Osteoblast (primary cell): ENCODE results near the gene VARS1. TPM values are rescaled to one million over a fixed set of nuclear protein-coding genes. Genes with fewer than 3 reads are reported as not detected.
A peak's percentile ranks its signal among the peaks of the same experiment; 100 is the strongest.
"Not testable (repeated sequence)": the region's sequence is repeated elsewhere in the genome, so short reads cannot be mapped to it uniquely, and the experiment has no call there.

Experiments used
- DNase-seq: peaks from one replicate; pipeline ENCODE4 v3.0.0; 2011; ENCODE audit warnings: low spot score, mixed read lengths; ENCODE audit not compliant: insufficient read length; ENCODE audit errors: missing footprints
- H2AFZ ChIP-seq: 2 replicates; pipeline ENCODE4 v1.6.0; 2011; ENCODE audit warnings: mild to moderate bottlenecking, low read length
- H3K27ac ChIP-seq: 2 replicates; pipeline ENCODE4 v1.5.1; 2011; ENCODE audit warnings: mild to moderate bottlenecking, low read depth, low read length, moderate library complexity
- H3K27me3 ChIP-seq: 2 replicates; pipeline ENCODE4 v1.6.0; 2012; ENCODE audit warnings: mild to moderate bottlenecking, control low read depth, inconsistent platforms, low read length, moderate library complexity; ENCODE audit not compliant: insufficient read depth
- H3K36me3 ChIP-seq: 2 replicates; pipeline ENCODE4 v1.5.1; 2011; ENCODE audit warnings: mild to moderate bottlenecking, low read length, control low read depth, moderate library complexity; ENCODE audit not compliant: insufficient read depth
- H3K4me1 ChIP-seq: 2 replicates; pipeline ENCODE4 v1.5.1; 2011; ENCODE audit warnings: mild to moderate bottlenecking, low read length, control low read depth, moderate library complexity; ENCODE audit not compliant: insufficient read depth
- H3K4me2 ChIP-seq: 2 replicates; pipeline ENCODE4 v1.6.0; 2011; ENCODE audit warnings: mild to moderate bottlenecking, low read length; ENCODE audit not compliant: insufficient read depth
- H3K4me3 ChIP-seq: fragments of 200-600 bp; sonication (generic); 3 replicates; pipeline ENCODE4 v1.5.1; 2012; ENCODE audit warnings: mild to moderate bottlenecking, low read length, inconsistent platforms; ENCODE audit not compliant: insufficient read depth
- H3K79me2 ChIP-seq: 2 replicates; pipeline ENCODE4 v1.6.0; 2012; ENCODE audit warnings: mild to moderate bottlenecking, low read length, control low read depth, inconsistent platforms; ENCODE audit not compliant: insufficient read depth
- H3K9me3 ChIP-seq: 2 replicates; pipeline ENCODE4 v1.5.1; 2011; ENCODE audit warnings: low read depth, low read length, control low read depth
- H4K20me1 ChIP-seq: 2 replicates; pipeline ENCODE4 v1.6.0; 2012; ENCODE audit warnings: mild to moderate bottlenecking, low read length, control low read depth; ENCODE audit not compliant: insufficient read depth
- CTCF ChIP-seq: IDR thresholded peaks from 2 replicates; pipeline ENCODE4 v1.5.1; 2011; ENCODE audit warnings: mild to moderate bottlenecking, low read depth, low read length, moderate library complexity; ENCODE audit errors: extremely low read depth
- total RNA-seq: library from RNA; depleted of rRNA; stranded (reverse); fragments of >200 nt; gene quantifications from 2 replicates; pipeline ENCODE4 v1.2.3, GENCODE V29; 2012

VARS1 gene
- total RNA-seq, 1 donor = 42.0 TPM

GRCh38 chr6:31794294-31794865, 1.2 kb downstream of the VARS1 start:
- peak; percentile 94 for DNase-seq

GRCh38 chr6:31793927-31794245, 1.7 kb downstream of the VARS1 start:
- not testable (repeated sequence) for DNase-seq, H2AFZ ChIP-seq, H3K4me1 ChIP-seq, H3K9me3 ChIP-seq, H4K20me1 ChIP-seq, H3K27me3 ChIP-seq
- Histone ChIP-seq H3K4me3 (peak overlapping the region; percentile 95), H3K27ac (peak overlapping the region; percentile 92), H3K79me2 (peaks cover 36% of the 10 kb centered on the region), H3K36me3 (peaks cover 27% of the 10 kb centered on the region), H3K4me2 (peak overlapping the region; percentile 92)

More at GRCh38 chr6:31794294-31794865, 1.2 kb downstream of the VARS1 start:
- H3K27me3 ChIP-seq = no peaks in the 10 kb centered on the region
- no peak for TF ChIP-seq CTCF
- no peaks in the 10 kb centered on the region for H4K20me1 ChIP-seq
- H3K79me2 ChIP-seq = peaks cover 33% of the 10 kb centered on the region
- H3K4me1 ChIP-seq = peaks cover 9% of the 10 kb centered on the region
- peaks cover 23% of the 10 kb centered on the region for H3K36me3 ChIP-seq
- H3K4me2 ChIP-seq = peak overlapping the region; percentile 92
- peak overlapping the region; percentile 92 for H3K27ac ChIP-seq
- H2AFZ ChIP-seq = peak overlapping the region; percentile 67
- H3K4me3 ChIP-seq = peak overlapping the region; percentile 95
- no peaks in the 10 kb centered on the region for H3K9me3 ChIP-seq

- no peak overlapping the region for H3K4me2 ChIP-seq
- H3K27me3 ChIP-seq = no peaks in the 10 kb centered on the region
Measured at GRCh38 chr6:31792761-31793171, 2.8 kb downstream of the VARS1 start.

GRCh38 chr6:31792090-31792374, 3.5 kb downstream of the VARS1 start:
- no peak overlapping the region for H2AFZ ChIP-seq
- peaks cover 33% of the 10 kb centered on the region for H3K36me3 ChIP-seq
- DNase-seq = no peak
- H3K27ac ChIP-seq = no peak overlapping the region
- H4K20me1 ChIP-seq = no peaks in the 10 kb centered on the region
- no peaks in the 10 kb centered on the region for H3K27me3 ChIP-seq
- H3K4me2 ChIP-seq = no peak overlapping the region
- H3K79me2 ChIP-seq = peaks cover 36% of the 10 kb centered on the region
- H3K9me3 ChIP-seq = no peaks in the 10 kb centered on the region
- TF ChIP-seq CTCF = no peak
- peaks cover 9% of the 10 kb centered on the region for H3K4me1 ChIP-seq
- H3K4me3 ChIP-seq = no peak overlapping the region

More at GRCh38 chr6:31792761-31793171, 2.8 kb downstream of the VARS1 start:
- peak overlapping the region; percentile 52 for H3K27ac ChIP-seq
- no peak for TF ChIP-seq CTCF
- peaks cover 27% of the 10 kb centered on the region for H3K36me3 ChIP-seq
- no peak overlapping the region for H3K4me3 ChIP-seq
- H3K4me1 ChIP-seq = peaks cover 9% of the 10 kb centered on the region
- H2AFZ ChIP-seq = no peak overlapping the region
- no peaks in the 10 kb centered on the region for H4K20me1 ChIP-seq
- H3K9me3 ChIP-seq = no peaks in the 10 kb centered on the region
- peaks cover 36% of the 10 kb centered on the region for H3K79me2 ChIP-seq
- DNase-seq = peak; percentile 74
